GM19193 (cell line): ENCODE measurements around the gene SLC22A12.

Source experiments
- POLR2A ChIP-seq: IDR thresholded peaks from 4 replicates; pipeline ENCODE4 v1.6.1; 2011; ENCODE audit not compliant: insufficient read depth, insufficient read length; ENCODE audit errors: extremely low read depth

Gene SLC22A12

DNA sequence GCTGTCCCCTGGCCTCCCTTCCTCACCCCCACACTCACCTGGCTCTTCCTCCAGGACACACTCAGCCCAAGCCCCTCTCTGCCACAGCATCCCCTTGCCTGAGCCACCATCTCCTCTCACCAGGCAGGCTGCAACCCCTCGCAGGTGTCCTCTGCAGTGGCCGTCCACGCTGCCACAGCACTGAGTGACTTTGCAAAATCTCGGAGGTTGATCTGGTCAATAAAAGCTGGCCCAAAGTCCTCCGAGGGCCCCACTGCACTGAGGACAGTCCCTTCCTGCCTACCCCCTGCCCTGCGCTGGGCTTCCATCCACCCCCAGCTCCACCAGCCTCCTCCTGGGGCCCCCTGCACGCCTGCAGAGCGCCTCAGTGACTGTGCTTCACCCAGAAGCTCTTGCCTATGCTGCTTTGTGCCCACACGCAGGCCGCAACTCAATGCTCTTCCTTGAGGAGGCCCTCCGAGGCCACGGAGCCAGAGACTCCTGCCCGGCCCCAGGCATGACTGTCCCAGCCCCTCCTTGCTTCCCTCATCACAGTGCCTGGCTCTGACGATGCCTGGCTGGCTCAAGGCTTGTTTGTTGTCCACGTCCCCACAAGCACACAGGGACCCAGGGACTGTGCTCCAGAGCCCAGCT is 30.8 kb upstream of the SLC22A12 start:
- TF ChIP-seq POLR2A, result no peak

GRCh38 chr11:64560941-64561340 is 30.1 kb upstream of the SLC22A12 start:
- TF ChIP-seq POLR2A, result no peak

DNA sequence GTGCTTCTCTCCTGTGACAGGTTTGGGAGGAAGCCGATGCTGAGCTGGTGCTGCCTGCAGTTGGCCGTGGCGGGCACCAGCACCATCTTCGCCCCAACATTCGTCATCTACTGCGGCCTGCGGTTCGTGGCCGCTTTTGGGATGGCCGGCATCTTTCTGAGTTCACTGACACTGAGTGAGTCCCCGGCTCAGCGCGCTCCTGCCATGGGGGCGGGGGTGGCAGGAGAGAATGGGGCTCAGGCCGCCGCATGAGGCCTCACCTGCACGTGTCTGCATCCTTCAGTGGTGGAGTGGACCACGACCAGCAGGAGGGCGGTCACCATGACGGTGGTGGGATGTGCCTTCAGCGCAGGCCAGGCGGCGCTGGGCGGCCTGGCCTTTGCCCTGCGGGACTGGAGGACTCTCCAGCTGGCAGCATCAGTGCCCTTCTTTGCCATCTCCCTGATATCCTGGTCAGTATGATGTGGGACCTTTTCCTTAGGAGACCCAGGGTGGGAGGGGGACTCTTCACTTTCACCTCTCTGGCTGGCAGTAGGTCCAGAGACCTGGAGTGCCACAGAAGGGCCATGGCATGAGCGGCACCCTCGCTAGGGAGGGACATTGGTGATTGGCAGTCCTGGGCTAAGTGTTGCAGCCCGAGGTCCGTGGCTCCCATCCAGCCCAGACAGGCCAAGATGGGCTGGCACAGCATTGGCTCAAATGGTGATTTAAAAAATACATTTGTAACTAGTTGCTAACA is 28.9 kb upstream of the SLC22A12 start:
- no peak for TF ChIP-seq POLR2A

DNA sequence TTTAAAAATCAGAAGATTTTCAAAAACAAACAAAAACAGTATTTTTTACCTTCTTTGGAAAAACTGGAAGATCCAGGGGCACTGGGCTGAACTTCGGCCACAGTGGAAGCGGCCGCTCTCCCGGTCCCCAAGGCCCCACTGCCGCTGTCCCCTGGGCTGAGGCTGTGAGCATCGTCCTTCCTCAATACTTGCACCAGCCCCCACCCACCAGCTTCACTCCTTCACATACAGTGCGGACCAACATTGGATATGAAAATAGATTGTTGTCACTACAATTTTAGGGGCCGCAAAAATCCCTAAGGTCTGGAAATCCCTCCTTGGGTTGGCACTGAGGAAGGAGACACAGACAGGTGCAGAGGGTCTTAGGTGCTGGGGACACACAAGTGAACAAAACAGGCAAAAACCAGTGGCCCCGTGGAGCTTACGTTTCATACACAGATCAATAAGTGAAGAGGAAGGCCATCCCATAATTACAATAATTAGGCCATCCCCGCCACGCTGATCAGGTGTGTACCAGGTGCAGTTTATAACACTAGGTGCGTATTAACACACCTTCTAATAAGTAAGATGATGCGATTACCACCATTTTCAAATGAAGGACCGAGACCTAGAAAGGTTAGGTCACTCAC is 28.2 kb upstream of the SLC22A12 start:
- no peak for TF ChIP-seq POLR2A

DNA sequence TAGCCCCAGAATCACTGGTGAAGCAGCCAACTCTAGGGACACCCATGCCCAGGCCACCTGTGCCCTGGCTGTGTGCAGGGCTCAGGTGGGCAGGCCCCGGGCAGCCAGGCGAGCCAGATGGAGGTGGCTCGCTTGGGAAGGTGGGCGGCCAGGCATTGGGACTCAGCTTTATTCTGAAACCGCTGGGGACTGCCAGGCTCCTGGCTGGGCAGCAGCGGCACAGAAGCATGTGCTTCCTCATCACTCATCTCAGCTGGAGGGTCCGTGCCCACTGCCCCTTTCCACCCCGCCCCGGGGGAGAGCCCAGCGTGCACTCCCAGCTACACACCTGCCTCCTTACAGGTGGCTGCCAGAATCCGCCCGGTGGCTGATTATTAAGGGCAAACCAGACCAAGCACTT is 27.1 kb upstream of the SLC22A12 start:
- no peak for TF ChIP-seq POLR2A

GRCh38 chr11:64564419-64564818 is 26.6 kb upstream of the SLC22A12 start:
- TF ChIP-seq POLR2A, result no peak

- no peak for TF ChIP-seq POLR2A
These were observed 25.8 kb upstream of the SLC22A12 start for GRCh38 chr11:64564947-64565889.

DNA sequence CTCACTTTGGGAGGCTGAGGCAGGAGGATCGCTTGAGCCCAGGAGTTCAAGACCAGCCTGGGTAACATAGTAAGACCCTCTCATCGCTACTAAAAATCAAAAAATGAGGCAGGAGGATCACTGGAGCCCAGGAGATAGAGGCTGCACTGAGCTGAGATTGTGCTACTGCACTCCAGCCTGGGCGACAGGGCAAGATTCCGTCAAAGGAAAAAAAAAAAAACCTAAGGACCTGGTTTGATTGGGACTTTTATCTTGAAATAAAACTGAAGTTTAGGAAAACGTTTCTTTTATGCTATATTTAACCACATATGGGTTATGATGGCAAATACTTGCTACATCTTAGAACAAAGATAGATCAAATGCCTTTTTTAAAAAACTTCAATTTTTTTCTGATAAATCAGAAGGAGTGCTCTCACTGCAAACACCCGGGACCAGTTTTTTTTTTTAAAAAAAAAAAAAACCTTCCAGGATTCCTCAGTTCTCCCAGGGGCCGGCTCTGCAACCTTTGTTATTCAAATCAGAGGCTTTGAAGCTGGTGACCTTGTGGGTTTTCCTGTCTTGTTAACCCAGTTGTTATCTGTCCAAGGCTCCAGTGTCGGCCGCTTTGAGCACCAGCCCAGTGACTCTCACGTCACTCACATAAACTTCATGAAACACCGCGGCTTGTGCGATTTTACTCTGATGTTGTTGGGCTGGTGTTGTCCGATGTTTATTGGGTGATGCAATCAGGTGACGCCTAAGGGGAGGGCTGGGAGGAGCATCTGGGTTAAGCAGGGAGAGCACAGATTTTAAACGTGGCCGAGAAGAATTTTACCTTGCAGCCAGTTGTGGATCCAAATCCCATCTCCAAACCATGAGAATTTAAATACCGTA is 24.7 kb upstream of the SLC22A12 start:
- no peak for TF ChIP-seq POLR2A

GRCh38 chr11:64566915-64567891 is 23.8 kb upstream of the SLC22A12 start:
- no peak for TF ChIP-seq POLR2A

- no peak for TF ChIP-seq POLR2A
These were observed 22.9 kb upstream of the SLC22A12 start for GRCh38 chr11:64568041-64568571.

- no peak for TF ChIP-seq POLR2A
These were observed 22.4 kb upstream of the SLC22A12 start for GRCh38 chr11:64568584-64569140.

GRCh38 chr11:64569300-64569970 is 21.6 kb upstream of the SLC22A12 start:
- TF ChIP-seq POLR2A, result no peak
